Stomach (tissue), 4 donors: Measurements from ENCODE around the gene HOXD3.

Experiments
- CTCF ChIP-seq, 7 experiments: fragments of 450-650 bp in 4 of 7; fragments of 200-600 bp in 3 of 7; sonication (generic) in 3 of 7; IDR thresholded peaks; one replicate each; pipeline ENCODE4 v1.5.1; 2016 to 2019; ENCODE audit warnings: antibody characterized with exemption in 7 of 7, control low read depth in 2 of 7, mild to moderate bottlenecking in 1 of 7
- POLR2AphosphoS5 ChIP-seq, 3 donors: sonication (generic); formaldehyde crosslinking; IDR thresholded peaks; one replicate each; pipeline ENCODE4 v1.6.1; 2016; ENCODE audit warnings: antibody characterized with exemption in 3 of 3

- TF ChIP-seq CTCF (IDR thresholded peaks at IDR 0.05) (no peak), POLR2AphosphoS5 (IDR thresholded peaks at IDR 0.05) (no peak)
These were observed 1.1 kb downstream of the HOXD3 start for GRCh38 chr2:176158186-176158591.
